HEK293 (cell line): ENCODE results near the gene MRPL54.

ENCODE experiments used
- CTCF ChIA-PET: fragments of 350-600 bp; formaldehyde crosslinking; extraction: SDS; loops from one replicate; lab custom pipeline; 2021; ENCODE audit warnings: antibody characterized with exemption; lab: Yijun Ruan, JAX
- POLR2A ChIA-PET: fragments of 300-600 bp; formaldehyde crosslinking; extraction: SDS; loops from one replicate; lab custom pipeline; 2020; ENCODE audit warnings: antibody characterized with exemption, inconsistent platforms; lab: Yijun Ruan, JAX
- H3K27ac ChIP-seq: fragments of 200-500 bp; sonication (Bioruptor generic); 2 replicates; pipeline ENCODE4 v1.5.1; 2014; ENCODE audit warnings: low read depth, low read length, control low read depth, inconsistent platforms; ENCODE audit errors: extremely low read depth
- H3K36me3 ChIP-seq, 2 experiments: fragments of 200-500 bp in 1 of 2; sonication (Bioruptor generic) in 1 of 2; 1 replicate in 1 of 2; 2 replicates in 1 of 2; pipeline ENCODE4 v1.5.1; 2014 to 2017; ENCODE audit warnings: inconsistent platforms in 2 of 2, low read length in 2 of 2; ENCODE audit not compliant: control insufficient read depth in 2 of 2, insufficient read depth in 1 of 2
- H3K4me1 ChIP-seq: fragments of 200-500 bp; sonication (Bioruptor generic); 2 replicates; pipeline ENCODE4 v1.5.1; 2014; ENCODE audit warnings: mild to moderate bottlenecking, low read length, inconsistent platforms; ENCODE audit not compliant: control insufficient read depth, insufficient read depth
- H3K4me3 ChIP-seq: 2 replicates; pipeline ENCODE4 v1.5.1; 2011; ENCODE audit warnings: low read depth, mild to moderate bottlenecking, control low read depth, low read length, moderate library complexity
- H3K9me3 ChIP-seq: fragments of 200-500 bp; sonication (Bioruptor generic); 2 replicates; pipeline ENCODE4 v1.5.1; 2014; ENCODE audit warnings: low read depth, low read length, inconsistent platforms; ENCODE audit not compliant: control insufficient read depth, insufficient read depth
- EGR2 ChIP-seq: fragments of 450-650 bp; formaldehyde crosslinking; IDR thresholded peaks from 2 replicates; pipeline ENCODE4 v1.5.1; 2016; ENCODE audit warnings: low read depth, missing biosample characterization, missing genetic modification characterization
- GLIS2 ChIP-seq: fragments of 450-650 bp; formaldehyde crosslinking; IDR thresholded peaks from 2 replicates; pipeline ENCODE4 v1.5.1; 2016; ENCODE audit warnings: missing biosample characterization, missing genetic modification characterization
- HIC1 ChIP-seq: fragments of 450-650 bp; formaldehyde crosslinking; IDR thresholded peaks from 2 replicates; pipeline ENCODE4 v1.5.1; 2016; ENCODE audit warnings: missing biosample characterization, missing genetic modification characterization
- HOXA7 ChIP-seq: sonication (generic); formaldehyde crosslinking; IDR thresholded peaks from 2 replicates; pipeline ENCODE4 v1.8.1; 2022; ENCODE audit warnings: missing genetic modification reagents, borderline replicate concordance
- KLF1 ChIP-seq: fragments of 450-650 bp; formaldehyde crosslinking; IDR thresholded peaks from 2 replicates; pipeline ENCODE4 v1.5.1; 2016; ENCODE audit warnings: missing biosample characterization, missing genetic modification characterization
- PRDM1 ChIP-seq: fragments of 450-650 bp; formaldehyde crosslinking; IDR thresholded peaks from 2 replicates; pipeline ENCODE4; 2016; ENCODE audit warnings: missing biosample characterization, missing genetic modification characterization
- PRDM2 ChIP-seq: fragments of 450-650 bp; formaldehyde crosslinking; IDR thresholded peaks from 2 replicates; pipeline ENCODE4 v1.5.1; 2016; ENCODE audit warnings: missing biosample characterization, missing genetic modification characterization, borderline replicate concordance
- REST ChIP-seq: fragments of 450-650 bp; formaldehyde crosslinking; IDR thresholded peaks from 2 replicates; pipeline ENCODE4 v1.5.1; 2016; ENCODE audit warnings: missing biosample characterization, missing genetic modification characterization
- SETDB1 ChIP-seq: IDR thresholded peaks from one replicate; pipeline ENCODE4 v1.6.1; 2017; ENCODE audit warnings: mild to moderate bottlenecking, low read length, moderate library complexity, mixed read lengths; ENCODE audit not compliant: insufficient read length
- ZBTB1 ChIP-seq: fragments of 450-650 bp; formaldehyde crosslinking; IDR thresholded peaks from 2 replicates; pipeline ENCODE4 v1.5.1; 2016; ENCODE audit warnings: missing biosample characterization, missing genetic modification characterization
- ZNF184 ChIP-seq: fragments of 450-650 bp; IDR thresholded peaks from 2 replicates; pipeline ENCODE4 v1.5.1; 2018; ENCODE audit warnings: missing biosample characterization, mild to moderate bottlenecking, missing genetic modification characterization
- ZNF202 ChIP-seq: fragments of 450-650 bp; formaldehyde crosslinking; IDR thresholded peaks from 2 replicates; pipeline ENCODE4 v1.5.1; 2016; ENCODE audit warnings: missing biosample characterization, missing genetic modification characterization, borderline replicate concordance
- ZNF211 ChIP-seq: fragments of 450-650 bp; formaldehyde crosslinking; IDR thresholded peaks from 2 replicates; pipeline ENCODE4 v1.5.1; 2016; ENCODE audit warnings: low read depth, missing biosample characterization, missing genetic modification characterization
- ZNF274 ChIP-seq, 2 experiments: fragments of 200-500 bp in 1 of 2; fragments of 450-650 bp in 1 of 2; sonication (Bioruptor generic) in 1 of 2; formaldehyde crosslinking in 1 of 2; IDR thresholded peaks; 2 replicates each; pipeline versions ENCODE4 v1.5.1 to v1.6.1; 2014 to 2016; ENCODE audit warnings: borderline replicate concordance in 1 of 2, inconsistent platforms in 1 of 2, low read length in 1 of 2, missing biosample characterization in 1 of 2, missing genetic modification characterization in 1 of 2
- ZNF341 ChIP-seq: fragments of 450-650 bp; formaldehyde crosslinking; IDR thresholded peaks from 2 replicates; pipeline ENCODE4; 2016; ENCODE audit warnings: low read depth, missing biosample characterization, missing genetic modification characterization
- ZNF521 ChIP-seq: fragments of 450-650 bp; formaldehyde crosslinking; IDR thresholded peaks from 2 replicates; pipeline ENCODE4 v1.5.1; 2017; ENCODE audit warnings: missing biosample characterization, mild to moderate bottlenecking, missing genetic modification characterization
- ZNF624 ChIP-seq: fragments of 450-650 bp; formaldehyde crosslinking; IDR thresholded peaks from 2 replicates; pipeline ENCODE4 v1.5.1; 2017; ENCODE audit warnings: missing biosample characterization, missing genetic modification characterization
- ZNF660 ChIP-seq: fragments of 450-650 bp; IDR thresholded peaks from 2 replicates; pipeline ENCODE4 v1.5.1; 2018; ENCODE audit warnings: missing biosample characterization, mild to moderate bottlenecking, missing genetic modification characterization
- ZNF76 ChIP-seq: fragments of 450-650 bp; formaldehyde crosslinking; IDR thresholded peaks from 2 replicates; pipeline ENCODE4; 2016; ENCODE audit warnings: low read depth, missing biosample characterization, missing genetic modification characterization, borderline replicate concordance
- TF ChIP-seq, protein P1 (sequence below): fragments of 450-650 bp; formaldehyde crosslinking; IDR thresholded peaks from 2 replicates; pipeline ENCODE4 v1.5.1; 2016; ENCODE audit warnings: missing biosample characterization, missing genetic modification characterization

MRPL54 gene

GRCh38 chr19:3778104-3778867, 15.8 kb downstream of the MRPL54 start:
- POLR2A ChIA-PET, result interaction anchor here (1.1 kb wide), 1 partner anchor 16 kb away, joined by 4 read pairs; the partner anchor contains the start of gene MRPL54
- H3K27ac ChIP-seq, result no peak overlapping the region
- TF ChIP-seq HOXA7 (CRISPR knock-in tag) (no peak), ZNF202 (tag by site-specific recombination) (no peak), ZNF76 (no peak), EGR2 (no peak), ZNF624 (tag by site-specific recombination) (no peak), ZNF660 (tag by site-specific recombination) (no peak), PRDM1 (tag by site-specific recombination) (no peak), ZNF211 (tag by site-specific recombination) (no peak), ZNF274 (IDR thresholded peaks at IDR 0.05; ENCODE audit: low read length) (no peak), ZNF274 (tag by site-specific recombination; IDR thresholded peaks at IDR 0.05; ENCODE audit: borderline replicate concordance) (no peak), PRDM2 (tag by site-specific recombination) (no peak), ZBTB1 (no peak), GLIS2 (tag by site-specific recombination) (no peak), SETDB1 (no peak), ZNF184 (no peak)
- TF ChIP-seq, protein P1, sequence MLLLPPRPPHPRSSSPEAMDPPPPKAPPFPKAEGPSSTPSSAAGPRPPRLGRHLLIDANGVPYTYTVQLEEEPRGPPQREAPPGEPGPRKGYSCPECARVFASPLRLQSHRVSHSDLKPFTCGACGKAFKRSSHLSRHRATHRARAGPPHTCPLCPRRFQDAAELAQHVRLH (tag by site-specific recombination), result no peak

DNA sequence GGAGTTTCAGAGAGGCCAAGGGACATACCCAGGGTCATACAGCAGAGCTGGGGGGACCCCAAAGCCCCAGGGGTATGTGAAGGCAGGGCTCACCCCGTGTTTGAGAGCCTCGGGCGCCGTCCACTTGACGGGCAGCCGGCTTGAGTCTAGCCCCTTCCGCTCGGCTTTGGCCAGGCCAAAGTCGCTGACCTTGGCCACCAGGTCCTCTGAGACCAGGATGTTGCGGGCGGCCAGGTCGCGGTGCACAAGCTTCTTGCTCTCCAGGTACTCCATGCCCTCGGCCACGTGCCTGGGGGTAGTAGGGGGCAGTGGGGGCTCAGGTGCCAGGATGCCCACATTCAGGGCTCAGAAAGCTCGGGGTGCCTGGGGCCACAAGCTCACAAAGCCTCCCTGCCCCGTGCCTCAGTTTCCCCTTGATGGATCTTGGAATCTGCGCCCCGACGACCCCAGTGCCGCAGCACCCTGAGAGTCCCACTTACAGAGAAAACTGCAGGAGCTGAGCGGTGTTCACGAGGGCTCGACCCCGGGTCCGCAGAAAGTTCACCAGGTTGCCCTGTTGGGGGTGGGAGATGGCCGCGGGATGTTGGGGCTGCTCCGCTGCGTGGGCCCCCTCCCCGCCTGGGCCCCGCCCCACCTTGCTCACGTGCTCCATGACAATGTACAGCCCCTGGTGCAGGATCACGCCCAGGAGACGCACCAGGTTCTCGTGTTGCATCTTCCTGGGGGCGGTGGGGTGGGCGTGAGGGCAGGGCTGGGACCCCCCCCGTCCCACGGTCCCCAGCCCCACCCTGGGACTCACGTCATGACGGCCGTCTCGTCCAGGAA, 16.6 kb downstream of the MRPL54 start:
- H3K36me3 ChIP-seq, result no peaks in the 10 kb centered on the region
- no peaks in the 10 kb centered on the region for H3K9me3 ChIP-seq
- H3K4me1 ChIP-seq, result no peaks in the 10 kb centered on the region
- no peak overlapping the region for H3K27ac ChIP-seq
- POLR2A ChIA-PET, result interaction anchor here (0.5 to 1.1 kb wide), 2 partner anchors 16 to 1091 kb away, joined by 3 to 4 read pairs; partner anchors contain the start of gene MRPL54
- CTCF ChIA-PET, result no interaction called here
- TF ChIP-seq ZNF521 (no peak), SETDB1 (no peak), REST (tag by site-specific recombination) (no peak), KLF1 (tag by site-specific recombination) (0 out of 2 replicates have a peak, but pooled peaks have one; percentile 11), ZNF341 (tag by site-specific recombination) (peak; percentile 43), HIC1 (tag by site-specific recombination) (0 out of 2 replicates have a peak, but pooled peaks have one; percentile 17)
- H3K4me3 ChIP-seq, result no peak overlapping the region

More at GRCh38 chr19:3778104-3778867, 15.8 kb downstream of the MRPL54 start:
- no peaks in the 10 kb centered on the region for H3K9me3 ChIP-seq
- H3K4me1 ChIP-seq, result no peaks in the 10 kb centered on the region
- H3K4me3 ChIP-seq, result no peak overlapping the region
- H3K36me3 ChIP-seq, result no peaks in the 10 kb centered on the region
- CTCF ChIA-PET, result no interaction called here
